Brain microvascular endothelial cell (primary cell): ENCODE data around the gene CTBS.
A peak's percentile ranks its signal among the peaks of the same experiment; 100 is the strongest.

Experiments
- DNase-seq: peaks from one replicate; pipeline ENCODE4 v3.0.0-alpha.2; 2020
- H3K27ac ChIP-seq: fragments of 250-450 bp; sonication (Bioruptor Pico); 2 replicates; pipeline ENCODE4 v1.5.1; 2020; ENCODE audit warnings: mild to moderate bottlenecking, moderate library complexity
- H3K27me3 ChIP-seq: fragments of 250-450 bp; sonication (Bioruptor Pico); replicated peaks from 2 replicates; pipeline ENCODE4 v1.5.1; 2020; ENCODE audit warnings: mild to moderate bottlenecking
- H3K36me3 ChIP-seq: fragments of 250-450 bp; sonication (Bioruptor Pico); replicated peaks from 2 replicates; pipeline ENCODE4 v1.5.1; 2020; ENCODE audit warnings: mild to moderate bottlenecking
- H3K4me3 ChIP-seq: 2 replicates; pipeline ENCODE4 v1.5.1; 2011; ENCODE audit warnings: low read depth, mild to moderate bottlenecking, control low read depth, low read length, moderate library complexity
- in situ Hi-C: cut with HindIII; loops from 2 replicates; pipeline ENCODE4 v1.10.0; 2017; ENCODE audit warnings: low sequenced_read_pairs, low pct_ligation_motif_present
- TF ChIP-seq, protein P1 (sequence below): IDR thresholded peaks from 2 replicates; pipeline ENCODE4 v1.5.1; 2011; ENCODE audit warnings: low read depth, mild to moderate bottlenecking, moderate library complexity, low read length, control low read depth, inconsistent platforms; ENCODE audit errors: missing control alignments

Gene CTBS

GRCh38 chr1:84504580-84505492 lies 69.4 kb downstream of the CTBS start:
- in situ Hi-C loops = no loop called here
- Histone ChIP-seq H3K36me3 (peaks cover 6% of the 10 kb centered on the region), H3K27me3 (no peaks in the 10 kb centered on the region), H3K4me3 (peak overlapping the region; percentile 91), H3K27ac (peak overlapping the region; percentile 93)
- TF ChIP-seq, protein P1, sequence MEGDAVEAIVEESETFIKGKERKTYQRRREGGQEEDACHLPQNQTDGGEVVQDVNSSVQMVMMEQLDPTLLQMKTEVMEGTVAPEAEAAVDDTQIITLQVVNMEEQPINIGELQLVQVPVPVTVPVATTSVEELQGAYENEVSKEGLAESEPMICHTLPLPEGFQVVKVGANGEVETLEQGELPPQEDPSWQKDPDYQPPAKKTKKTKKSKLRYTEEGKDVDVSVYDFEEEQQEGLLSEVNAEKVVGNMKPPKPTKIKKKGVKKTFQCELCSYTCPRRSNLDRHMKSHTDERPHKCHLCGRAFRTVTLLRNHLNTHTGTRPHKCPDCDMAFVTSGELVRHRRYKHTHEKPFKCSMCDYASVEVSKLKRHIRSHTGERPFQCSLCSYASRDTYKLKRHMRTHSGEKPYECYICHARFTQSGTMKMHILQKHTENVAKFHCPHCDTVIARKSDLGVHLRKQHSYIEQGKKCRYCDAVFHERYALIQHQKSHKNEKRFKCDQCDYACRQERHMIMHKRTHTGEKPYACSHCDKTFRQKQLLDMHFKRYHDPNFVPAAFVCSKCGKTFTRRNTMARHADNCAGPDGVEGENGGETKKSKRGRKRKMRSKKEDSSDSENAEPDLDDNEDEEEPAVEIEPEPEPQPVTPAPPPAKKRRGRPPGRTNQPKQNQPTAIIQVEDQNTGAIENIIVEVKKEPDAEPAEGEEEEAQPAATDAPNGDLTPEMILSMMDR = peak; percentile 52
- DNase-seq = peak; percentile 58

DNA sequence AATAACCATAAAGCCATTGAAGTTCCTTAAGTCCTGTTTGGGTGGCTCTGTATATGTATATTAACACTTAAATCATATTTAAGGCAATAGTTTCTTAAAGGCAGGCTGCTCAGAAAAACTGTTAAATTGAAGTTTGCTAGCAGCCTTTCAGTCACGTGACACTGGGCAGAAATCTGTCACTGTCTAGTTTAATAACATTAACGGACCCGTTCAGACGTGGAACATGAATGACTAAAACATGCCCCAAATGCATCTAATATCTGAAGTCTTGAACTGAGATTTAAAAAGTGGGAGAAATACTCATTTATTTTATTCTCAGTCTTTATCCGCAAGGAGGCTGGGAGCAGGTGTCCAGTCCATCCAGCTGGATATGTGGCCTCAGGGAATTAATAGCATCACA lies 71.3 kb downstream of the CTBS start:
- H3K4me3 ChIP-seq = no peak overlapping the region
- in situ Hi-C loops = no loop called here
- DNase-seq = no peak
- TF ChIP-seq, protein P1 = no peak
- H3K27ac ChIP-seq = no peak overlapping the region
- peaks cover 16% of the 10 kb centered on the region for H3K36me3 ChIP-seq
- no peaks in the 10 kb centered on the region for H3K27me3 ChIP-seq
